Stimulated activated naive CD4-positive, alpha-beta T cell treated with Interleukin-2 at 50 U/mL for 16 hours (primary cell): ENCODE results near the gene SRRD.

ENCODE experiments used
- DNase-seq: peaks from one replicate; lab custom pipeline; 2025; lab: John Stamatoyannopoulos, UW

Gene SRRD

DNA sequence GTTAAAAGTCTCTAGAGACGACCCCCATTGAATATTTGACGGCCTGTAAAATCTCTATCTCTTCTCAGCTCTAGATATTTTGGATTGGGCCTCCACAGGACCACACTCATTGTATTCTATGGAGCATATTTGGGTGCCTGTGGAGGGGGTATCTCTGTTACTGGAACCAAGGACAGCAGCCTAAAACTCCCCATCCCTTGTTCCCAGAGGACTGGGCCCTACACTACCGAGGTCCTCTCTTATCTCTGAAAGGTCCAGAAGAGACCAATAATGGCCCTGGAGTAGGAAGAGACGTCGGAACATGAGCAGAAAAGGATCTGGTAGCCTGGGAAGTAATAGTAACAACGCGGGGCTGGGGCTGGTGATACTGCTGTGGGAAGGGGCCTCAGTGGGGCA lies 636 bp upstream of the SRRD start:
- DNase-seq: no peak

DNA sequence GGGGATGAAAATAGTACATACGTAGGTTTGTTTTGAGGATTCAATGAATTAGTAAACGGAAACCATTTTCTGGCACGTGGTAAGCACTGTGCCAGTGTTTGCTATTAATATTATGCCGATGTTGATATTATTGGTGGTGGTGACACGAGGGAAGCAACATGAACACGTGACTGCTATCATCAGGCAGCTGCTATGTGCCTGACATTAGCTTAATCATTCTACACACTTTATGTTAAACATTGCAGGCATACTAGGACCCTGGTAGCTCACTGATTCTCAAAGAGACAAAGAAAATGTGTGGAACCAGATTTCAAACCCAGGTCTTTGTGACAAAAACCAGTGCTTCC lies 656 bp downstream of the SRRD start:
- DNase-seq: no peak

DNA sequence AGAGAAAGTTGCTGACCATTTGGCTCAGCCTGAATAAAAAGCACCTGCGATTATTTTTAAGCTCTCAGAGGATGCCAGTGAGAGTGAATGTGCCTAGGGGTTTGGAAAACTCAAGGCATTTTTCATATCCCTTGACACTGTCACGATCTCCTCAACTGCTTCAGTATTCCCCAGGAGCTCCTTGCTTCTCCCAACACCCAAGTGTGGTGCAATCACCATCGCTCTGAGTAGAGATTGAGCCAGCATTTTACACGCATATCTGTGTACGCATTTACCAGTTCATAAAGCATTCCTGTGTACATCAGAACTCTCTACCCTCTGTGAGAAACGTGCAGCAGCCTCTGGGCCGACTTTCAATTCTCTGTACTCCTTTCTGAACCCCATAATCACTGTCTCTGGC lies 1.3 kb downstream of the SRRD start:
- DNase-seq: no peak

DNA sequence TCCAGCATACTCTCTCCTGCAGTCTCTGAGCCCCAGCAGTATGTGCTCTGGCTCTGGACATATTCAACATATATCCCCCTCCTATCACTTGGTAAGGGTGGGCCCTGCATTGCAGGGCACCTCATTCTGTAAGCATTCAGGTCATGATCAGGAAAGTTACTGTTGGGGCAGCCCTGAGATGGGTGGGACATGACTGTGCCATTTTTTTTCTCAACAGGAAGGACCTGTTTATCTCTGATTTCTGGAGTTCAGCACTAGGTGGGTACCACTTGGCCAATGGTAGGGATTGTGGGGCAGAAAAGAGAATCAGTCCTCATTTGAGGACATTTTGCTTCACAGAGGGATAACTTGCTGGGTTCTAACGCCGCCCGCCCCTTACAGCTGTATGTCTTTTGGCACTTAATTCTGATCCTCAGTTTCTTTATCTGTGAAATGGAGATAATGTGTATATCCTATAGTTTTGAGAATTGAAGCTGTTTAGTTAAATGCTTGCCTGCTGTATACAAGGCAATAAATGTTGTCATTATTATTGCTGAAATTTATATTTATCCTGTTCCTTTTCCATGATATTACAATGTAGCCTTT lies 2.2 kb downstream of the SRRD start:
- no peak for DNase-seq

DNA sequence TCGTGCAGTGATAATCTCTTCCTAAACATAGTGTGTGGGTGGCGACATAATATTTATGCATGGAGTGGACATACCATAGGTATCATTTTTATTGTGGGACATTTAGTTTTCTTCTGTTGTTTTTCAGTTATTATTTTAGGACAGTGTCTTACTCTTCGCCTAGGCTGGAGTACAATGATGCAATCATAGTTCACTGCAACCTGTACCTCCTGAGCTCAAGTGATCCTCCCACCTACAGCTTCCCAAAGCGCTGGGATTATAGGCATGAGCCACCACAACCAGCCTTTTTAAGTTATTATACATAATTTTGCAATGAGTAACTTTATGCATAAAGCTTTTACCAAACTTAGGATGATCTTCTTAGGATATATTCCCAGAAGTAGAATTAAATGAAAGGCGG lies 2.7 kb downstream of the SRRD start:
- no peak for DNase-seq

DNA sequence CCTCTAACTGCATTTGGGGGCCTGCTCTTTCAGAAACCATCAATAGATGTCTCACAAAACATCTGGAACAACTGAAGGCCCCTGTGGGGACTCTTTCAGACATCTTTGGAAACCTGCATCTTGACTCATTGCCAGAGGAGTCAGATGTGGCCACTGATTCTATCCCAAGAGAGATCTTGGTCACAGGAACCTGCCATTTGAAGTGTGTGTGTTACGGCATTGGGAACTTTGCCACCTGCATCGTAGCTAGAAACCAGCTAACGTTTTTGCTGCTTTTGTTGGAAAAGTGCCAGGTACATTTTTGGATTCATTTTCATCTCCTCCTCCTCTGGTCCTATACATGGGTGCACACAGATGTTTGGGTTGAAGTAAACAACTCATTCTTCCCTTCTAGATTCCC lies 4.3 kb downstream of the SRRD start:
- no peak for DNase-seq

DNA sequence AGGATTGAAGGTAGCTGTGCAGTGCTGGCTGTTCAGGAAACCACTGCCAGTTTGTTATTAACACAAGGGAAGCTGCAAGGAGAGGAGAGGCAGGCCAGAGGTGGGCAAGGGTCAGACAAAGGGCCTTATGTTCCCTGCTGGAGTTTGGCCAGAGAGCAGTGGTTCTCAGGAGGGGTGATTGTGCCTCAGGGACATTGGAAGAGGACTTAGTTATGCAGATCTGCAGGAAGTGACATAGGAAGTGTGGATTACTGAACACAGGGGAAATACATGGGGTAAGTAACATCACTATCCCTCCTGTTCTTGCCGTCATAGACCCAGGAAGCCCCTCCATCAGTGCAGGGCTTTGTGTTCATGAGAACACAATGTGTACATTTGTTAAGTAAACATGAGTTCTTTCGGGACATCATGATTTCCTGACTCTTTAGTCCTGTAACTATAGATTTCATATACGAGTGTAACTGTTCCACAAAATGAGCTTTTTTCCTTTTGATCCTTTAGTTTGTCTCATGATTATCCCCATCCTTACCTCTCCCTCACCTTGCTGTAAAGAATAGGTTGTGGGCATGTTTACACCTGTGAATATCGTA lies 5.9 kb downstream of the SRRD start:
- DNase-seq: no peak

DNA sequence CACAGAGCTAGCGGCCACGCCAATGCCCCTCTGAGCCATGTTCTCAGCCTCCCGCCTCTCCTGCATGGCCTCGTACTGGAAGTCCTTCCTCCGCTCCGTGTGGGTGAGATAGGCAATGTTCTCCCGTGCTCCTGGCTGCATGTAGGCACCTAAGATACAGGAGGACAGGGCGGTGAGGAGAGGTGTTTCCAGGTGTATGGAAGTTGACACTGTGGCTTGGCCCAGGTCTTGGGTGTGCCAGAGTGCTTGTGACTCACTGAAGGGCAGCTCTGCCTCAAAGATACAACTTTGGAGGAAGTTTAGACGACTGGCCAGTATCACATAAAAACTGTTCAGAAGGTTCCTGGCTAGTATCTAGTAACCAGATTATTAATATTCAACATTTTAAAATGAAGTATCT lies 8.5 kb downstream of the SRRD start:
- DNase-seq: no peak

DNA sequence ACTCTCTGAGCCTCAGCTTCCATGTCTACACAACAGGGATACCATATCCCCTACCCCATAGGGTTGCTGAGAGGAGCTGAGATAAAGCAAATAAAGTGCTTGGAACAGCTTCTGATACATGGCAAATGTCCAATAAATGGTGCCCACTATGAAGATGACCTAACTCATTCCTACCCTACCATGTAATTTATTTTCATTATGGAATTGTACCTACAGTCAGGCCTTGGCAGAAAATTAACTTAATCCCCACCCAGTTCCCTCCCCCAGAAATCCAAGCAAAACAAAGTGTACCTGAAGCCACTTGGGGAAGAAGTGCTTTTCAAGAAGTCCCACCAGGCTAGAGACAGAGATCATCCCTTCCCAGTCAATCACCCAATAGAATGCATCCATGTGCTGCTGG lies 10.8 kb downstream of the SRRD start:
- no peak for DNase-seq

DNA sequence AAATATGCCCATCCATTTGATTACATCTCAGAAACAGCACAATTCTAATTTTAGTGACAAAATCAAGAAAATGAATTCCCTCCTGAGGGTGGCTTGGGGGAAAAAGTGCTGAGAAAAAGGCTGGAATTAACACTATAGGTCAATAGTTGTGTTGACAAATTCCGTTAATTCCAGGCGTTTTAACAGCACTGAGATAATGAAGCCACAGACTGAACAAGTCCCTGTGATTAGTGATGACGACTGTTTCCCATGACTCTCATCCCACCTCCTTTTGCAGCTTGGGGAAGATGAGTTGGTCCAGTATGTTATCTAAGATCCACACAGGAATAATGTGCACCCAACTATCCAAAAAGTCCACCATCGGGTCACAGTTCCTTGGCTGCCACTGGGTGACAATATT lies 12.8 kb downstream of the SRRD start:
- no peak for DNase-seq

DNA sequence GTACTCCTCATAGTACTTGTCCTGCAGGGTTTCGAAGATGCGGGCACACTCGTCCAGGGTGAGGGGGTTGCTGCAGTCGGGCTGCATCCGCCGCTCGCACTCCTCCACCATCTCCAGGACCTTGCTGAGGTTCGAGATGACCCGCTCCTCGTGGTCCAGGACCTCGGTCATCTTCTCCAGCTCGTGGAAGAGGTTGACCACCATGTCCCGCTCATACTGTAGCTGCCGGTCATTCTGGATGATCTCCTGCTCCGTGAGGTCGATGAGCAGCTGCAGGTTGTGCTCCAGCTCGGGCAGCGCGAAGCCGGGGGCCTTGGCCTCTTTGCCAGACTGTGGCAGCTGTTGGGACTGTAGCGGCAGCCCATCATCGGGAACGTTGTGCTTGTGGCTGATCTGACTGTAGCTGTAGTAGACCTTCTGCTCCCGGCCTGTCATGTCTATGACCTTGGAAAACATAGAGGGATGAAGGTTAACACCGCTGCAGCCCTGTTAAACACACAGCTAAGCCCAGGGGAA lies 15.6 kb downstream of the SRRD start:
- no peak for DNase-seq

DNA sequence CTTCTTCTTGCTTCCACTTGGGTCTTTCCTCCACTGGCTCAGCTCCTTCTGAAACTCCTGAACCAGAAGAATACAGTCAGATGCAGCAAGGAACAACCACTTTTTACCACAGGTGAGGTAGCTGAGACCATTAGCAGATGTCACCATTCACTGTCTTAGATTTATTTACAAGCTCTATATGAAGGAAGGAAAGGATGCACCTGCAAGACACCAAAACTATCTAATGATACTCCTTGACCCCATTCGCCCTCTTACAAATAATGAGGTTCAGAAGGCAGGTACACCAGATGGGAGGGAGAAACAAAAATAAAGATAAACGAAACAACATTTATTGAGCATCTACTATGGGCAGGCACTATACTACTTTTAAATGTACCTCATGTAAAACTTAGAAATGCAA lies 18.3 kb downstream of the SRRD start:
- no peak for DNase-seq

DNA sequence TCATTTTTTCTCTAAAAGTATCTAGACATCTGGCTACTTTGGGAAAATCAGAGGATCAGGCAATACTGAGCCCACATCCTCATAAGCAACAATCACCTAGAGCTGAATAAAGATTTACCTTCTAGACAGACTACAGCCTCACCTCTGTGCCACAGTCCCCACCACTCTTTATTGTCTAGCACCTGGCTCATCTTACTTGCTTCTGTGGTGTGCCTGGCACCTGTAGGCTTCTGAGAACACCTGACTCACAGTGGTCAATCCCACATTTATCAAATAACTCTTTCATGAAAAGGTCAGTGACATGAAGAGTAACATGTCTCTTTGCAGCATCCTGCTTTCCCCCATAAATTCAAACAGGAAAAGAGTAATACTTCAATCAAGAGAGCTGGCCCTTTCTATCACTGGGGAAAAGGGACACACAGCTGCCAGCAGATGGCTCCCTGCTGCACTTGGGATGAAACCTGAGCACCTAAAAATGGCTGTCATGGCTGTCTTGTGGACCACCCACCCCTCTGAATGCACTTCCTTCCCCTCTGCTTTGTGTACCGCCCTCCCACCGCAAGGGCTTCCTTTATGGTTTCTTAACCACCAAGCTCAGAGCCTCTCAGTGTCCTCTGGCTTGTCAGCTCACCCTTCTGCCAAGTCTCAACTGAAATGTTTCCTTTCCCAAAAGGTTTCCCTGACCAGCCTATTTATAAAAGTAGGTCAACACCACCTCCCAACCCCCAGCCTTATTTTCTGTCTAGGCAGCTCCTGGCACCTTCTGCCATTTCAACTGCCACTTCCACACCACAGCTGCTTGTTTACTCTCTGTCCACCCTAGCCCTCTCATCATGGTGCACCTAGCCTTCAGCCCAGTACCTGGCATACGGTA lies 19.2 kb downstream of the SRRD start:
- DNase-seq: peak; percentile 42

DNA sequence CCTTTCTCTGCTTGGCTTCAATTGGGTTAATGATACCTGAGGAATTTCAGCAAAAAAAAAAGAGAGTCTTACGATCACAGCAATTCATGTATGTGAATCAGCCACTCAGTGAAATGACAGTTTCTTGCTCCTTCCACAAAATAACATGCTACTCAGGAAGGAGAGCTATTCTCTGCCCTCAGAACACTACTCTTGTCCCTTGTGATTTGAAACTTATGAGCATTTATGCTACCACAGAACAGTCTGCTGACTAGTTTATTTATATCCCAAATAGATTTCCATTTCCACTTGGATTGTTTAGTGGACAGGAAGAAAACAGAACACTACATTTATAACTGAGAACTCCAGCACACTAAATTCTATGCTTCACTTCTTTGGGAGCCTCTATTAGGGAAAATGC lies 20.1 kb downstream of the SRRD start:
- DNase-seq: no peak

DNA sequence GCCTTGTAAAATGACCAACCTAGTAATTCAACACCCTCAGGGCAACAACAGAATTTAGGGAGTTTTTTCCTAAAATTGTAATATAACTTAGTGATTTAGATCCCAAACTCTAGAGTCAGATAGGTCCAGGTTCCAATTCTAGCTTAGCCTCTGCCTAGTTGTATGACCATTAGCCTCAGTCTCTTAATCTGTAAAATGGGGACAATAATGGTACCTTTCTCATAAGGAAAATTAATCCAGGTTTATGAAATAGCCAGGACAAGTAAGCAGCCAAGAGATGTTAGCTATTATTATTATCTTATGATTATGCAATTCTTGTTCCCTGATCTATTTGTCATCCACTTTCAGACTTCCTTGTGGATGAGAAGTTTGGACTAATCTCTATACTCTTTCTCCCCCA lies 24.5 kb downstream of the SRRD start:
- no peak for DNase-seq

DNA sequence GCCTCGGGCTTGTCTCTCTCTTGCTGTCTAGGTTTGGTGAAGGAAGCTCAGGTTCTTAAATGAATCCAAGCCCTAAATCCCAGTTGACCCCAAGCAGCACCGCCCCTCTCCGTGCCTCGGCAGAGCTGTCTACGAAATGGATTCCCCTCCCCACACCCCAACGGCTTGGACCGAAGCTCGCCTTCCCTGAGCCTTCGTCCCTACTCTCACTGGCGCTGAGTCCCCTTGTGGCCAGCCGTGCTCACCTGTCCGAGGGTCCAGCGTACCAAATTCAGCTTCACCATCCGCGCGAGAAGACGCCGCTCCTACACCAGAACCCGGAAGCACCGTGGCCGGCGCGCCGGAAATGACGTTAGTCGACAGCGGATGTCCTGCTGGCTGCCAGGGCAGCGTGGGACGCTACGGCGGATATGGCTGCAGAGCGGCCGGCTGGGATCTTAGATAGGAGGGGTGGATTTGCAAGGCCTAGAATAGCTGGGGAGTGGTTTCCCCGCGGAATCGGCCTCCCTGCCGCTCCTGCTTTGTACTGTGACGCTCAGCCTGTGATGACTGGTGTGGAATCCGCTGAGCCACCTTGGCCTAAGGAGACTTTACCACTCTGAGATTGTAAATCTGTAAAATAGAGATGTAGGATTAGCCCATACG lies 28.6 kb downstream of the SRRD start, which contains the start of gene TFIP11:
Gene TFIP11, minus strand, starts transcription at position 325 of the 645 bp plus-strand sequence. CDS start 2,201 bp downstream, outside the sequence.
- DNase-seq: peak; percentile 86

DNA sequence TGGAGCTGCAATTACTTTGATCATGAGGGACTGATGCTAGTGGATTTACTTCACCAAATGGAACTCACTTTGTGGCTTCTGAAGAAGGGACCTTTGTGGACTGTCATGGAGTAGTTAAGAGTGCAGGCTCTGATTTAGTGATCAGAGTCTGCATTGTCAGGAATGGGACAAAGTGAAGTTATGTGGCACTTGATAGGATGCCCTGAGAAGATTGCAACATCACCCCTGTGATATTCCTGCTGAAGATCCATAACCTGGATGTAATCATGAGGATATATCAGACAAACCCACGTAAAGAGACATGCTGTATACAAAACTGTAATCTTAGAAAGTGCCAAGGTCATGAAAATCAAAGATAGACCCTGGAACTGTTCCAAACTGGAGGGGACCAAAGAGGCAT lies 30.2 kb downstream of the SRRD start:
- DNase-seq: no peak

DNA sequence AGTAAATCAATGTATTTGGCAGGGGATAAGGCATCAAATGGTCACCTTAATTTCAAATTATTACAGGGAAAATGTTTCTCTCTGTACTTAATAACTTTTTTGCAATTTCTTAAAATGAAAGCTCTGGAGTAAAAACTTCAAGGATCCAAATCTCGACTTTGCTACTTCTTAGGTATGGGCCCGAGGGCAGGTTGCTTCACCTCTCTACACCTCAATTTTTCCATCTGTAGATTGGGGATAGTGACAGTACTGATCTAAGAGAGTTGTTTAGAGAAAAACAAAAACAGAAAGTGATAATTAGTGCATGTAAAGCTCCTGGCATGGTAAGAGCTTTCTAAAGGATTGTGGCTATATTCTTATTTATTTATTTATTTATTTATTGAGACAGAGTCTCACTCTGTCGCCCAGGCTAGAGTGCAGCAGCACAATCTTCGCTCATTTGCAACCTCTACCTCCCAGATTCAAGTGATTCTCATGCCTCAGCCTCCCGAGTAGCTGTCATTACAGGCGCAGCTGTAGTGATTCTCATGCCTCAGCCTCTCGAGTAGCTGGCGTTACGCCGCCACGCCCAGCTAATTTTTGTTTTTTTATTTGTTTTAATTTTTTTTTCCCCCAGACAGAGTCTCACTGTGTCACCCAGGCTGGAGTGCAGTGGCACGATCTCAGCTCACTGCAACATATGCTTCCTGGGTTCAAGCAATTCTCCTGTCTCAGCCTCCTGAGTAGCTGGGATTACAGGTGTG lies 30.9 kb downstream of the SRRD start:
- no peak for DNase-seq

DNA sequence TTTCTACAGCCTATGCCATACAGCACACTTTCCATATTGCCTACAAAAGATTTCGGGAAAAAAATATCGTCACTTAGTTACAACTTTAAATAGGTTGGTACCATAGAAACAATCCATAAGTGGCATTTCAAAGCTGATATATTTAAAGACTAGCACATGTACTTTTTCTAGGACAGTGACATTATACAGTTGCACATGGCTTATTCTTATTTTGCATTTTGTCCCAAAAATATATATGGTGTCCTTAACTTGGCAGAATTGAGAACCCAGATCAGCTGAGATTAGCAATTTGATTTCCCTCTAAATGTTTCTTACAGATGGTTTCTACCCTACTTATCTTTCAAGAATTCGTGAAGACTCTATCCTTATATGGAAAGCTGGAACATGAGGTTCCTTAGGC lies 32.3 kb downstream of the SRRD start:
- DNase-seq: no peak

DNA sequence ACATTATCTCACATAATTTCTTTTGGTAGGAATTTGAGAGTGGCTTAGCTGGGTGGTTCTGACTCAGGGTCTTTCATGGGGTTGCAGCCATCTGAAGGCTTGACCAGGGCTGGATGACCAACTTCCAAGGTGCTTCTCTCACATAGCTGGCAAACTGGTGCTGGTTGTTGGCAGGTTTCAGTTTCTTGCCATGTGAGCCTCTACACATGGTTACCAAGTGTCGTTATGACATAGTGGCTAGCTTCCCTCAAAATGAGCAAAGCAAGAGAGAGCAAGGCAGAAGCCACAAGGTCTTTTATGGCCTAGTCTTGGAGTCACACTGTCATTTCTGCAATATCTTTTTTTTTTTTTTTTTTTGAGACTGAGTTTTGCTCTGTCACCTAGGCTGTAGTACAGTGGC lies 32.8 kb downstream of the SRRD start:
- DNase-seq: no peak

DNA sequence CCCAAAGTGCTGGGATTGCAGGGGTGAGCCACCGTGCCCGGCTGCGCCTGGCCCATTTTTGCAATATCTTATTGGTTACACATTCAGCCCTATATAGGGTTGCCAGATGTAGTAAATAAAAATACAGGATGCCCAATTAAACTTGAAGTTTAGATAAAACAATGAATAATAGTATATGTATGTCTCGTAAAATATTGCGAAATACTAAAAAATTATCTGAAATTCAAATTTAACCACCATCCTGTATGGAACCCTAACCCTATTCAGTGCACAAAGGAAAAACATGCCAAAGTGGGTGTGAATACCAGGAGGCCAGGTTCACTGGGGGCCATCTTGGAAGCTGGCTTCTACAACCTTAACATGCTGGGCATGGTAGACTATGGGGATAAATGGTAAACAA lies 33.8 kb downstream of the SRRD start:
- no peak for DNase-seq

DNA sequence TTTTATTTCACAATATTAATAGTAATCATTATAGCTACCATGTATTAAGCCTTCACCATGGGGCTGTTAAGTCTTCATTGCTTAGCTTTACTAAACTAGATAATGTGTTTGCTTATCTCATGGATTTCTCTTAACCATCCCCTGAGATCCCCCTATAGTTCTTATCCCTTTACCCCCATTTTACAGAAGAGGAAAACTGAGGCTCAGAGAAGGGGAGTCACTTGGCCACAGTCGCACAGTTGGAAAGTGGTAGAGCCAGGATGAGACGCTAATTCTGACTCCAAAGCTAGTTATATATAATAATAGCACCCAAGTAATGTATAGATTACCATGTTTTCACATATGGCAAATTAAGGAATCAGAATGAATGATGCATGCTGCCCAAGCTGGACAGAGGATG lies 38.3 kb downstream of the SRRD start:
- no peak for DNase-seq
